GM03348 (cell line): Measurements from ENCODE around the gene CSHL1.

Experiments
- DNase-seq: peaks from one replicate; pipeline ENCODE4 v3.0.0; 2012; ENCODE audit warnings: low spot score

The CSHL1 gene

DNA sequence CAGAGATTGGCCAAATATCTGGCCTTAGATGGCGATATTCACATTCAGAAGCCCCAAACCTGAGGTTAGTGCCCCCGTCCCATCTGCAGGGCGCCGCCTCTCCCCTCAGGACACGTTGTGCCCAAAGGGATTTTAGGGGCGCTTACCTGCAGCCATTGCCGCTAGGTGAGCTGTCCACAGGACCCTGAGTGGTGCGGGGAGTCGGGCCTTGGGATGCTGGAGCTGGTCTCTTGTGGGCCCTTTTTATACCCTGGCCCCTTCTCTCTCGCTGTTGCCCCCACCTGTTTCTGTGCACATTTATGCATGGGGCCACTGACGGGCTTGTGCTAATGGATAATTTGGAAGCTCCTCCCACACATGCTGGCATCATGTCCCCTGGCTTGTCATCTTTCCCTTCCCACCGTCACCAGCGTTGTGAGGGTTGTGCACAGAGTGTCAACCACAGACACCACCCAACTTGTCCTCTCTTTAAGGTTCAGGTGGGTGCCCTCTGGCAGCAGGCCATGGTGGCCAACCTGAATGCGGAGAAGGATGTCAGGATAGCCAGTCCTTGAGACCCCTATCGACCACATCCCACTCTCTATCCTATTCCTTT, at the start of gene CSHL1:
Gene CSHL1 (minus strand): TSS at position 218 of the 595 bp plus-strand sequence. CDS start 62 bp downstream, at position 156.
- no peak for DNase-seq

GRCh38 chr17:63960430-63960829, 49.4 kb upstream of the CSHL1 start:
- DNase-seq: no peak

DNA sequence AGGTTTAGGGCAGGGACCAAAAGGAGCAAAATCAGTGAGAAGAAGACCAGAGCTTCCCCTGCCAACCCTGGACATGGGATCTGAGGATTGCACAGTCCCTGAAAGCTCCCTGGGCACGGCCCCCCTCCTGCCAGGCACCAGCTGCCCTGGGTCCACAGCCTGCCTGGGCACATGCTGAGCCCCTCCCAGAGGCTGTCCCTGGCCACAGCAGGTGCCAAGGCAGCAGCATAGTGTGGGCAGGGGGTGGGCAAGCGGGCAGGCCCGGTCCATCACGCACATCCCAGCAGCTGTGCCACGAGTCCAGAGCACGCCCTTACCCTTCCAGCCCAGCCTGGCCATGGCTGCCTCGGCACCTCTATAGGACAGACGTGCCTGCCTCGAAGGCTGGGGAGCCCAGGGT, 48.9 kb upstream of the CSHL1 start:
- DNase-seq: no peak

GRCh38 chr17:63956296-63956920, 45.4 kb upstream of the CSHL1 start:
- no peak for DNase-seq

DNA sequence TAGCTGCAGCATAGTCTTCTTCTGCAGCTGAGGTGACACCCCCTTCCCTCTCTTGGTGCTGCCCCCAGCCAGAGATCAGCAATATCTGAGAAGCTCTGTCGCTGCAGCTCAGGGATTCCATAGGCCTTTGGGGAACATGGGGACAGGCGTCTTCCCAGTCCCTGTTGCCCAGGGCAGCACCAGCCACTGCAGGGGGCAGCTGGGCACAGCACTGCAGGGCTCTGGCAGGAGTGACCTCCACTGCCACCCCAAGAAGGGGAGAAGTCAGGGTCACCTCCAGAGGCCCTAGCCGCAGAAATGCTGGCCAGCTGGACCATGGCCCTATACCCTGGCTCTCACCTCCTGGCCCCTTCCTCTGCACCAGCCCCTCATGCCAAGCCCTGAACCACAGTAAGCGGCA, 44.7 kb upstream of the CSHL1 start:
- DNase-seq: no peak

DNA sequence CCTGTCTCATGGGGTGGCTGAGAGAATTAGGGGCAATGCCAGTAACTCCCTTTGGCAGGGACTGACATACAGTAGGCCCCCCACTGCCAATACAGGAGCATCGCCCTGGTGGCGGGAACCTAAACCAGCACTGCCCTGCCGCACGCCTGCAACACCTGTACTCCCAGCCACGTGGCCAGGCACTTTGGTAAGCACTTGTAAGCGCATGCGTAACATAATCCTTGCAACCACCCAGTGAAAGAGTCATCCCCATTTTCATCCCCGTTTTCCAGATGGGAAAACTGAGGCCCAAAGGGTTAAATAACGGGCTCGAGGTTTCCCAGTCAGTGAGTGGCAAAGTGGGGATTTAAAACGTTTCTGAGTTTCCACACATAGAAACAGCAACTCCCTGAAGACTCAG, 44.2 kb upstream of the CSHL1 start:
- DNase-seq: no peak

DNA sequence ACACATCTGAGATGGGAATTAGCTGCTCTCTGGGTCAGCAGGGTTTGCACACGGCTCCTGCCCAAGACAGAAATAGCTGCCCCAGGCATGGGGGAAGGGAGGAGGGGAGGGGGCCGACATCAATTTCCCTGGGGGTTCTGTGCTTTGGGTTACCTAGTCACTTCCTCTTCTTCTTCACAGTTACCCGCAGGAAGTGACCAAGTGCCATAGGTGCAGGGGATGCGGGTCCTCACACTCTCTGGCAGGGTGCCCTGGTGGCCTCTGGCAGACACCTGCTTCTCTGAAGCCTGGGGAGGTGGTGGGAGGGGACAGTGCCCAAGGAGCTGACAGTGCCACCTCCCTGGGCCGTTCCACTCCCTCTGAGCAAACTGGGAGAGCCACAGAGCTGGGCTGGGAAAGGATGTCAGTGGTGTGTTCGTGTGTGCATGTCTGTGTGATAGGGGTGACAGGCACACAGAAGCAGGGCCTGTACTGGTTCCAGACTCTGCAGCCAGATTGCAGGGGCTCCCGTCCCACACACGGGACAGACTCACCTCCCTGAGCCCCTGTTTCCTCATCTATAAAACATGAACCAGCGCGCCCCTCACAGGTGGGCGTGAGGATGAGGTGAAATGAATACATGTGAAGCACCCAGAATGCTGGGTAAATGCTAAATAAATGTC, 43.5 kb upstream of the CSHL1 start:
- no peak for DNase-seq

- no peak for DNase-seq
Measured at GRCh38 chr17:63950940-63951907, 40.2 kb upstream of the CSHL1 start.

- no peak for DNase-seq
Measured at GRCh38 chr17:63949576-63950250, 38.7 kb upstream of the CSHL1 start.

DNA sequence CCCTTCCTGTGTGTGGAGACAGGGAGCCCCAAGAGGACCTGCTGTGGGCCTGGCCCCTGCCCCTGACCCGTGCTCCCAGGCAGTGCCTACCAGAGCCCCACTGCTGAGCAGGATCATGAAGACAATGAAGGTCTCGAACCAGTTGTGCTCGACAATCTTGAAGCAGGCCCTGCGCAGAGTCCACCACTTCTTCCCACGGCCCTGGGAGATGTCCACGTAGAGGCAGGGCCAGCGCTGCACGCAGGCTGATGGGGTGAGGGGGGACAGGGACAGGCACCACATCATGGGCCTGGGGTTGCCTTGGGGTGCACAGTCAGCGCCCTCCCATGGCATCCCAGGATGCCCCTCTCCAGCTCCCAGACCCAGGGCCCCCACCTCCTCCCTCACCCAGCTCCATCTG, 37.5 kb upstream of the CSHL1 start:
- no peak for DNase-seq

GRCh38 chr17:63947711-63948330, 36.8 kb upstream of the CSHL1 start:
- no peak for DNase-seq

DNA sequence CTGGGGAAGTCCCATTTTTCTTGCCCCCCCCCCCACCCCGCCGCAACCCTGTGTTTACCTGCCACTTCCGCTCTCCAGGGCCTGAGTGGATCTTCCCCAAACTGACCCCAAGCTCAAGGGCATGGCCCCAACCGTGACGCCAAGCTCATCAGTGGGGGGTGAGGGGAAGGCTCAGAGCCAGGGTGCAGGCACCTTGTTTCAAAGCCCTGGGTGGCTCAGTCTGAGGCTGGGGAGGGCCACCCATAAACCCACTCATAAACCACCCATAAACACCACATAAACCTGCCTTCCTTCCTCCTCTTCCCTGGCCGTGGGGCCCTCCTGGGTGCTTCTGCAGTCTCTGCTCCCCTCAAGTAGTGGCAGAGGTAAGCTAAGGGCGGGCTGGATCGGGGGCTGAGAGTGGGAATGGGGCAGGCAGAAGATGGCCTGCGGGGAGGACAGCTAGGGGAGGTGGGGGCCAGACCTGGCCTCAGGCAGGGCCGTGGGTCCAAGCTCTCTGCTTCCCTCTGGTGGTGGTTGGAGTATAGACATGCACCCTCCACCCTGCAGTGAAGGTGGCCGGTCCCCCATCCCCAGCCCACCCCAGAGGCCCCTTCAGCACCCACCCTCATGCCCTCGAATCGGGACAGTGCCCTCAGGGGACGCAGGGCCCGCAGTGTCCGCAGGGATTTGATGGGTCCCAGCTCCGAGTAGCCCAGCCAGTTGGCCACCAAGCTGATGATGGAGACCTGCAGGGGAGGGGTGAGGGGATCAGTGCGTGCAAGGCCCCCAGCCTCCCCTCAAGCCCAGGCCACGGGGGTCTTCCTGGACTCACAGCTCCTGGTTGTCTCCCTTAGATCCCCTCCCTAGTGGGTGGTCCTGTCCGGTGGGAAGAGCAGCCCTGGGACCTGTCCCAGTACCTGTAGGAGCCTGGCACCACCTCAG, 35.6 kb upstream of the CSHL1 start:
- DNase-seq: peak; percentile 89

- no peak for DNase-seq
Measured at GRCh38 chr17:63945784-63946439, 34.9 kb upstream of the CSHL1 start.

DNA sequence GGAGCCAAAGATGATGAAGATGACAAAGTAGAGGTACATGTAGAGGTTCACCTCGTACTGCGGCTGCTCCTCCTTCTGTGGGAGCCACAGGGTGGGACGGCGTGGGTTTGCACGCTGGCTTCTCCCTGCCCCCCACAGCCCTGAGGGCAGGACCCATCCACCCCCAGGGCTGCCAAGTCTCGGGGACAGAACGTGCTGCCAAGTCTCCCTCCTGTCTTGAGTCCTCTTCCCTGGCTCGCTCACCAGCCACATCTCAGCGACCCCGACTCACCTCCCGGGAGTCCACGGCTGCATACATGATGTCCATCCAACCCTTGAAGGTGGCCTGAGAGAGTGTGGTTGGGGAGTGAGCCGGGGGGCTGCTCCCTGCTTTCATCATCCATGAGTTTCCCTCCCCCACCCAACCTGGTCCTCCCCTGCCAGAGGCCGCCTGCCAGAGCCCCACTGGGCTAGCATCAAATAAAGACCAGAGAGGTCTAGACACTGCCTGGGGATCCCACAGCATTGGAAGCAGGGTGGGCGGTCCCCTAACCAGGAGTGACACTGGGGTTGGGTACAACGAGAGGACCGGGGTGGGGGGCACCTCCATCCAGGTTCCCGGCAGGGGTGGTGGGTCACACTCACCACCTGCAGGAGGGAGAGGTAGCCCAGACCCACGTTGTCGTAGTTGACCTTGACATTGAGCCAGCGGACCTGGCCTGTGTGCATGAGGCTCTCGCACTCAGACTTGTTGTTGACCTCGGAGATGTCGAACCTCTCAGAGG, 33.9 kb upstream of the CSHL1 start:
- no peak for DNase-seq

DNA sequence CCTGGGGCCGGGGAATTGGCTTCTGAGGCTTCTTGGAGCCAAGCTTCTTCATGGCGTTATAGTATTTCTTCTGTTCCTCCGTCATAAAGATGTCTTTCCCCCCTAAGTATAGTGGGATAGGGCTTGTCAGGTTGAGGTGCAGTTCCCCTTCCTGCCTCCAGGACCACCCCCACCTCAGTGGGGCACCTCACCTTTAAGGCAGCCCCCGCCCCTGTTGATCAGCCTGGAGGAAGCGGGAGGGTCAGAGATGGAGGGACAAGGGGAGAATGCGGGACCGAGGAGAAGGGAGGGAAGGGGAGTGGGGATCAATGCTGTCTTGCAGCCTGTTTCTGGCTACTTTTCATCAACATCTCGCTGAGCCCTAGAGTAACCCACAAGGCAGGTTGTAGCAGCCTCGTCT, 32.7 kb upstream of the CSHL1 start:
- DNase-seq: no peak

DNA sequence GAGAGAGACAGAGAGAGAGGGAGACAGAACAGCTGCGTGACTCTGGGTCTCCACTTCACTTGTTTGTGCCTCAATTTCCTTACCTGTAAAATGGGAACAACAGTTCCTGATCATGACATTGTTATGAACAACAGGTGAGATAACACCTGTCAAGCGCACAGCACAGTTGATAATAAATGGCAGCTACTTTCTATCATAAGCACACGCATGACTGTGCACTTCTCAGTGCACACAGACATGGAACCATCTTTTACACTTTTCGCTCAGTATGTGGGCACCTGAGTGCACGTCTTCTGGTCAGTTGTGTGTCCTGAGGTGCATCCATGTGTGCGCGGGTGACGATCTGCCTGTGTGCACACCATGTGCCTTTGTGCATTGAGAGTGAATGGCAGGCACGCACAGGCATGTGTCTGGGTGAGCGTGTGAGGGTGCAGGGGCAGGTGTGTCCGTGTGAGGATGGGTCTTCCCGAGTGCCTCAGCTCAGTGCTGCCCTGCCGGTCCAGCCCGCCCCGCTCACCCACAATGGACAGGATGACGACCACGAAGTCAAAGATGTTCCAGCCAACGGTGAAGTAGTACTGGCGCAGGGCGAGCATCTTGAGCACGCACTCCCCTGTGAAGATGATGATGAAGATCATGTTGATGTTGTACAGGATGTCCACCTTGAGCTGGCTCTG, 31.4 kb upstream of the CSHL1 start:
- DNase-seq: no peak

DNA sequence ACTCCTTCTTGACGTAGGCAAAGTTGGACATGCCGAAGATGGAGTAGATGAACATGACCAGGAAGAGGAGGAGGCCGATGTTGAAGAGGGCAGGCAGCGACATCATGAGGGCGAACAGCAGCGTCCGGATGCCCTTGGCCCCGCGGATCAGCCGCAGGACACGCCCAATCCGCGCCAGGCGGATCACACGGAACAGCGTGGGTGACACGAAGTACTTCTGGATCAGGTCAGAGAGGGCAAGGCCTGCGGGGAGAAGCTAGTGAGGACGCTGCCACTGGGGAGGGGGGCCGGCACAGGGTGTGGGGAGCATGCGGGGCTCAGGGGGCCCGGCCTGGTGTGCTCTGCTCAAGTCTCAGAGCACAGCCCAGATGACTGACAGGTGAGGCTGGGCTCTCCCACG, 30.7 kb upstream of the CSHL1 start:
- DNase-seq: no peak

GRCh38 chr17:63941162-63941561, 30.1 kb upstream of the CSHL1 start:
- DNase-seq: no peak
